ENCODE results near the gene C1RL. TPM values are rescaled to one million over a fixed set of nuclear protein-coding genes. Genes with fewer than 3 reads are reported as not detected.
A peak's percentile ranks its signal among the peaks of the same experiment; 100 is the strongest.

The C1RL gene, protein sequence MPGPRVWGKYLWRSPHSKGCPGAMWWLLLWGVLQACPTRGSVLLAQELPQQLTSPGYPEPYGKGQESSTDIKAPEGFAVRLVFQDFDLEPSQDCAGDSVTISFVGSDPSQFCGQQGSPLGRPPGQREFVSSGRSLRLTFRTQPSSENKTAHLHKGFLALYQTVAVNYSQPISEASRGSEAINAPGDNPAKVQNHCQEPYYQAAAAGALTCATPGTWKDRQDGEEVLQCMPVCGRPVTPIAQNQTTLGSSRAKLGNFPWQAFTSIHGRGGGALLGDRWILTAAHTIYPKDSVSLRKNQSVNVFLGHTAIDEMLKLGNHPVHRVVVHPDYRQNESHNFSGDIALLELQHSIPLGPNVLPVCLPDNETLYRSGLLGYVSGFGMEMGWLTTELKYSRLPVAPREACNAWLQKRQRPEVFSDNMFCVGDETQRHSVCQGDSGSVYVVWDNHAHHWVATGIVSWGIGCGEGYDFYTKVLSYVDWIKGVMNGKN
- total RNA-seq (10 to 100 TPM; 18.1 to 36.6 (median 30.8) TPM), total RNA-seq (2.5 to 33.7 (median 18.5) reads per million in 29 experiments)
- total RNA-seq (2013), result 36.7 TPM

GRCh38 chr12:7108796-7109571, at the start of gene C1RL:
TSS of gene C1RL (minus strand) at chr12:7109214. CDS start at chr12:7109180, 34 bp downstream.
- Mint-ChIP-seq H3K36me3 (peaks cover 25% of the 10 kb centered on the region), H3K9me3 (peaks cover 10 to 15% (median 11%) of the 10 kb centered on the region in 3 donors), H3K4me3 (peak within 1 kb of the TSS; percentile 89 to 93 (median 89)), H3K27me3 (no peaks in the 10 kb centered on the region), H3K4me1 (peaks cover 43 to 49% (median 47%) of the 10 kb centered on the region in 3 donors), H3K27ac (peak within 1 kb of the TSS; percentile 96)
- H3K27ac ChIP-seq (ENCODE audit: low read length), result peak within 1 kb of the TSS; percentile 75
- peak within 1 kb of the TSS; percentile 77 to 88 for H3K4me3 ChIP-seq (ENCODE audit: control insufficient read depth in 1 of 2, extremely low read depth in 1 of 2, low read length in 1 of 2)
- H3K9me3 ChIP-seq, result no peaks in the 10 kb centered on the region
- peaks cover 8 to 33% of the 10 kb centered on the region in 2 experiments for H3K4me1 ChIP-seq (ENCODE audit: control insufficient read depth in 1 of 2, extremely low read depth in 1 of 2, insufficient read depth in 2 of 2, low read length in 2 of 2)
- ATAC-seq (replicated peaks in 1 of 4) (peak; percentile 24 to 53 (median 36)), DNase-seq (peak in 34 of 35 experiments; percentile 24 to 82 (median 66))
- H3K36me3 ChIP-seq (ENCODE audit: control insufficient read depth in 2 of 2, extremely low read depth in 1 of 2, insufficient read depth in 1 of 2, low read length in 1 of 2), result peaks cover 5% of the 10 kb centered on the region in 2 donors
- no peaks in the 10 kb centered on the region for H3K27me3 ChIP-seq (replicated peaks in 1 of 2; ENCODE audit: control insufficient read depth in 2 of 2, extremely low read depth in 1 of 2, insufficient read depth in 2 of 2, low read length in 1 of 2)
- 0% methylated on average over 6 of the region's 23 CpGs for WGBS (ENCODE audit: insufficient coverage)
- POLR2A ChIA-PET, result interaction anchor here in 1 of 2 donors (0.6 kb wide), 1 partner anchor 30 kb away, joined by 8 read pairs; no protein-coding TSS in a partner anchor
- CTCF ChIA-PET, result interaction anchor here (0.6 to 2.4 kb wide), 15 partner anchors 10 to 827 kb away, joined by 3 to 11 read pairs (median 4); partner anchors contain the start of genes C12orf57 (in 1 of the 2), CDCA3 (in 1 of the 2), LRRC23 (in 1 of the 2) and RNU7-1 (in 1 of the 2)

DNA sequence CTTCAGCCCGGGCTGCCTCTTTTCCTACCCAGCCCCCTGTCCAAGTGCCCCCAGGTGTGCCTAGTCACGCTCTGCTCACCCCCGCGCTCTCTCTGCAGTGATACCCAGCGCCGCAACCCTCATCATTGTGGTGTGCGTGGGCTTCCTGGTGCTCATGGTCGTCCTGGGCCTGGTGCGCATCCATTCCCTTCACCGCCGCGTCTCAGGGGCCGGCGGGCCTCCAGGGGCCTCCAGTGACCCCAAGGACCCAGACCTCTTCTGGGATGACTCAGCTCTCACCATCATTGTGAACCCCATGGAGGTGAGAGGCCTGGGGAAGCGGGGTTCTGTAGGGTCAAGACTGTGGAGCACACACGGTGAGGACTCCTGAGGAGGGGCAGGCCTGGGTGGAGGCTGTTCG, 48.4 kb upstream of the C1RL start:
- no peak overlapping the region for H3K27ac ChIP-seq (ENCODE audit: low read length)
- DNase-seq, result no peak
- no peaks in the 10 kb centered on the region for H3K9me3 Mint-ChIP-seq
- H3K36me3 ChIP-seq (ENCODE audit: control insufficient read depth in 2 of 2, extremely low read depth in 1 of 2, insufficient read depth in 1 of 2, low read length in 1 of 2), result peaks cover 4 to 53% of the 10 kb centered on the region in 2 donors
- WGBS (ENCODE audit: insufficient coverage), result 96% methylated on average over 12 of the region's 17 CpGs
- ATAC-seq (replicated peaks in 1 of 4), result no peak
- peaks cover 0 to 2% (median under 1%) of the 10 kb centered on the region in 3 donors for H3K4me1 Mint-ChIP-seq
- H3K4me3 ChIP-seq (ENCODE audit: control insufficient read depth in 1 of 2, extremely low read depth in 1 of 2, low read length in 1 of 2), result no peak overlapping the region
- H3K4me1 ChIP-seq (ENCODE audit: control insufficient read depth in 1 of 2, extremely low read depth in 1 of 2, insufficient read depth in 2 of 2, low read length in 2 of 2), result no peaks in the 10 kb centered on the region
- H3K27ac Mint-ChIP-seq, result no peak overlapping the region
- H3K4me3 Mint-ChIP-seq, result no peak overlapping the region
- peaks cover 0 to 5% of the 10 kb centered on the region in 2 experiments for H3K27me3 ChIP-seq (replicated peaks in 1 of 2; ENCODE audit: control insufficient read depth in 2 of 2, extremely low read depth in 1 of 2, insufficient read depth in 2 of 2, low read length in 1 of 2)
- H3K27me3 Mint-ChIP-seq, result peaks cover 0 to under 1% of the 10 kb centered on the region in 2 donors
- POLR2A ChIA-PET, result no interaction called here
- peaks cover 37% of the 10 kb centered on the region for H3K36me3 Mint-ChIP-seq
- CTCF ChIA-PET, result no interaction called here
- no peaks in the 10 kb centered on the region for H3K9me3 ChIP-seq

- no peak for ATAC-seq (replicated peaks in 1 of 4)
- POLR2A ChIA-PET, result no interaction called here
- Mint-ChIP-seq H3K4me3 (no peak overlapping the region), H3K9me3 (no peaks in the 10 kb centered on the region), H3K27me3 (no peaks in the 10 kb centered on the region), H3K4me1 (no peaks in the 10 kb centered on the region), H3K27ac (no peak overlapping the region), H3K36me3 (peaks cover 37% of the 10 kb centered on the region)
- no peak overlapping the region for H3K4me3 ChIP-seq (ENCODE audit: control insufficient read depth in 1 of 2, extremely low read depth in 1 of 2, low read length in 1 of 2)
- peaks cover 0 to 5% of the 10 kb centered on the region in 2 experiments for H3K27me3 ChIP-seq (replicated peaks in 1 of 2; ENCODE audit: control insufficient read depth in 2 of 2, extremely low read depth in 1 of 2, insufficient read depth in 2 of 2, low read length in 1 of 2)
- 96% methylated on average over 20 of the region's 24 CpGs for WGBS (ENCODE audit: insufficient coverage)
- no peaks in the 10 kb centered on the region for H3K9me3 ChIP-seq
- H3K36me3 ChIP-seq (ENCODE audit: control insufficient read depth in 2 of 2, extremely low read depth in 1 of 2, insufficient read depth in 1 of 2, low read length in 1 of 2), result peaks cover 4 to 57% of the 10 kb centered on the region in 2 donors
- H3K4me1 ChIP-seq (ENCODE audit: control insufficient read depth in 1 of 2, extremely low read depth in 1 of 2, insufficient read depth in 2 of 2, low read length in 2 of 2), result no peaks in the 10 kb centered on the region
- CTCF ChIA-PET, result no interaction called here
- no peak for DNase-seq
- H3K27ac ChIP-seq (ENCODE audit: low read length), result no peak overlapping the region
Measured at GRCh38 chr12:7156259-7157197, 47.5 kb upstream of the C1RL start.

GRCh38 chr12:7155471-7156034, 46.5 kb upstream of the C1RL start:
- ATAC-seq (replicated peaks in 1 of 4), result no peak
- Mint-ChIP-seq H3K9me3 (no peaks in the 10 kb centered on the region), H3K4me1 (no peaks in the 10 kb centered on the region), H3K27ac (no peak overlapping the region), H3K36me3 (peaks cover 41% of the 10 kb centered on the region), H3K4me3 (no peak overlapping the region), H3K27me3 (no peaks in the 10 kb centered on the region)
- POLR2A ChIA-PET, result no interaction called here
- WGBS (ENCODE audit: insufficient coverage), result 94% methylated on average over 8 of the region's 8 CpGs
- H3K27me3 ChIP-seq (replicated peaks in 1 of 2; ENCODE audit: control insufficient read depth in 2 of 2, extremely low read depth in 1 of 2, insufficient read depth in 2 of 2, low read length in 1 of 2), result peaks cover 0 to 5% of the 10 kb centered on the region in 2 experiments
- no peak overlapping the region for H3K4me3 ChIP-seq (ENCODE audit: control insufficient read depth in 1 of 2, extremely low read depth in 1 of 2, low read length in 1 of 2)
- CTCF ChIA-PET, result no interaction called here
- no peaks in the 10 kb centered on the region for H3K4me1 ChIP-seq (ENCODE audit: control insufficient read depth in 1 of 2, extremely low read depth in 1 of 2, insufficient read depth in 2 of 2, low read length in 2 of 2)
- H3K36me3 ChIP-seq (ENCODE audit: control insufficient read depth in 2 of 2, extremely low read depth in 1 of 2, insufficient read depth in 1 of 2, low read length in 1 of 2), result peaks cover 7 to 67% of the 10 kb centered on the region in 2 donors
- DNase-seq, result no peak
- no peak overlapping the region for H3K27ac ChIP-seq (ENCODE audit: low read length)
- no peaks in the 10 kb centered on the region for H3K9me3 ChIP-seq

DNA sequence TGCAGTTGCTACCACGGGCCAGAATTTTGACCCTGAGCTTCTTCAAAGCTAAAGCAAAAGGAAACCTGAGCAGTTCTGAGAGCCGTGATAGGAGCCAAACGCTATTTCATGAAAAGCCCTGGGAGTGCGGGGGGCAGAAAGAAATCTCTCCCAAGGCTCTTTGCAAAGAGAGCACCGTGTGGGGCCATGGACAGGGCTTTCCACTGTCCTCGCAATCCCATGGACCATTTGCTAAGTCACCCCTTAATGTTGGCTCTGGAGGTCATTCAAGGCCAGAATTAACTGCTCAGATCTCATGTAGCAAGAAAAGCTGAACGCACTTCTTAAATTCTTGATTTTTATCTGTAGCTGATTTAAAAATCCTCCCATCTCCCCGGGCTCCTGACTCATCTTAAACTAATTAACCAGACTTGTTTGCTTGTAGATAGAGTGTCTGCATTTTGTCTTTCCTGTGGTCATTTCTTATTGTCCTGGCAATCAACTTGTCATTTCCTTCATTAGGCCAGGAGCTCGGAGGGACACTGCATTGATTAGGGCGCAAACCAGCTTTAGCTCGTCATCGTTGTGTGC, 46.0 kb upstream of the C1RL start:
- no peak for ATAC-seq (replicated peaks in 1 of 4)
- Histone ChIP-seq H3K36me3 (ENCODE audit: control insufficient read depth in 2 of 2, extremely low read depth in 1 of 2, insufficient read depth in 1 of 2, low read length in 1 of 2) (peaks cover 7 to 72% of the 10 kb centered on the region in 2 donors), H3K27me3 (replicated peaks in 1 of 2; ENCODE audit: control insufficient read depth in 2 of 2, extremely low read depth in 1 of 2, insufficient read depth in 2 of 2, low read length in 1 of 2) (peaks cover 0 to 2% of the 10 kb centered on the region in 2 experiments), H3K4me1 (ENCODE audit: control insufficient read depth in 1 of 2, extremely low read depth in 1 of 2, insufficient read depth in 2 of 2, low read length in 2 of 2) (no peaks in the 10 kb centered on the region), H3K9me3 (no peaks in the 10 kb centered on the region), H3K4me3 (ENCODE audit: control insufficient read depth in 1 of 2, extremely low read depth in 1 of 2, low read length in 1 of 2) (no peak overlapping the region), H3K27ac (ENCODE audit: low read length) (no peak overlapping the region)
- H3K36me3 Mint-ChIP-seq, result peaks cover 47% of the 10 kb centered on the region
- no peak overlapping the region for H3K27ac Mint-ChIP-seq
- ChIA-PET CTCF (interaction anchor here (0.5 to 0.6 kb wide), 3 partner anchors 211 to 748 kb away, joined by 3 to 5 read pairs (median 4); partner anchors contain the start of gene C12orf57 (in 1 of the 2)), POLR2A (no interaction called here)
- no peak overlapping the region for H3K4me3 Mint-ChIP-seq
- no peaks in the 10 kb centered on the region for H3K4me1 Mint-ChIP-seq
- H3K9me3 Mint-ChIP-seq, result no peaks in the 10 kb centered on the region
- 97% methylated on average over 10 of the region's 12 CpGs for WGBS (ENCODE audit: insufficient coverage)
- H3K27me3 Mint-ChIP-seq, result no peaks in the 10 kb centered on the region
- DNase-seq, result no peak
